GM10266 (cell line): Measurements from ENCODE around the gene PPP6R1.
A peak's percentile ranks its signal among the peaks of the same experiment; 100 is the strongest.
"Not testable (repeated sequence)": the region's sequence is repeated elsewhere in the genome, so short reads cannot be mapped to it uniquely, and the experiment has no call there.

Experiments used
- DNase-seq: peaks from one replicate; pipeline ENCODE4 v3.0.0; 2012; ENCODE audit errors: extremely low spot score
- TF ChIP-seq, protein P1 (sequence below): IDR thresholded peaks from 2 replicates; pipeline ENCODE4 v1.5.1; 2012; ENCODE audit warnings: mild to moderate bottlenecking, low read depth; ENCODE audit not compliant: control insufficient read depth, insufficient read depth; ENCODE audit errors: missing control alignments

The PPP6R1 gene

DNA sequence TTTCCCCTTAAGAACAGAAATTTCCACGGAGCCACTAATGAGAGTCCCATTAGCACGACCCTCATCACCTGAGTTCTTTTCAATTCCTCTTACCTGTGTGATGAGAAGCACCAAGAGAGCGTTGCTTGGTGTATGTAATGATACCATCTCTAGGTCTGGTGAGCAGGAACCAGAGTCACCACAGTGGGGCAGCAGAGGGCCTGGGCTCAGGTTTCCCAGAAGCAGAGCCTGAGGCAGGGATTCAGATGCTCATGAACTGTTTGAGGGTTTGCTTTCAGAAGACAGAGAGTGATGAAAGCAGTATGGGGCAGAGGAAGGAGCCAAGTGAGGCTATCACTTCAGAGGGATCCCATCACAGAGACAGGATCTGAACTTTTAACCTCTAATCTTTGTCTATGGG is 46.4 kb downstream of the PPP6R1 start:
- TF ChIP-seq, protein P1, sequence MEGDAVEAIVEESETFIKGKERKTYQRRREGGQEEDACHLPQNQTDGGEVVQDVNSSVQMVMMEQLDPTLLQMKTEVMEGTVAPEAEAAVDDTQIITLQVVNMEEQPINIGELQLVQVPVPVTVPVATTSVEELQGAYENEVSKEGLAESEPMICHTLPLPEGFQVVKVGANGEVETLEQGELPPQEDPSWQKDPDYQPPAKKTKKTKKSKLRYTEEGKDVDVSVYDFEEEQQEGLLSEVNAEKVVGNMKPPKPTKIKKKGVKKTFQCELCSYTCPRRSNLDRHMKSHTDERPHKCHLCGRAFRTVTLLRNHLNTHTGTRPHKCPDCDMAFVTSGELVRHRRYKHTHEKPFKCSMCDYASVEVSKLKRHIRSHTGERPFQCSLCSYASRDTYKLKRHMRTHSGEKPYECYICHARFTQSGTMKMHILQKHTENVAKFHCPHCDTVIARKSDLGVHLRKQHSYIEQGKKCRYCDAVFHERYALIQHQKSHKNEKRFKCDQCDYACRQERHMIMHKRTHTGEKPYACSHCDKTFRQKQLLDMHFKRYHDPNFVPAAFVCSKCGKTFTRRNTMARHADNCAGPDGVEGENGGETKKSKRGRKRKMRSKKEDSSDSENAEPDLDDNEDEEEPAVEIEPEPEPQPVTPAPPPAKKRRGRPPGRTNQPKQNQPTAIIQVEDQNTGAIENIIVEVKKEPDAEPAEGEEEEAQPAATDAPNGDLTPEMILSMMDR: peak; percentile 25
- no peak for DNase-seq

- no peak for DNase-seq
Observed at GRCh38 chr19:55209693-55210472, 48.9 kb downstream of the PPP6R1 start.

GRCh38 chr19:55208880-55209692 is 49.7 kb downstream of the PPP6R1 start, which contains the start of gene PTPRH:
Gene PTPRH (minus strand): TSS chr19:55209501. CDS start chr19:55209433, 68 bp downstream.
- DNase-seq: no peak
- TF ChIP-seq, protein P1: no peak

More at GRCh38 chr19:55209693-55210472, 48.9 kb downstream of the PPP6R1 start:
- TF ChIP-seq, protein P1: no peak

- peak; percentile 53 for DNase-seq
- TF ChIP-seq, protein P1: no peak
Observed at GRCh38 chr19:55206664-55207500, 51.9 kb downstream of the PPP6R1 start.

DNA sequence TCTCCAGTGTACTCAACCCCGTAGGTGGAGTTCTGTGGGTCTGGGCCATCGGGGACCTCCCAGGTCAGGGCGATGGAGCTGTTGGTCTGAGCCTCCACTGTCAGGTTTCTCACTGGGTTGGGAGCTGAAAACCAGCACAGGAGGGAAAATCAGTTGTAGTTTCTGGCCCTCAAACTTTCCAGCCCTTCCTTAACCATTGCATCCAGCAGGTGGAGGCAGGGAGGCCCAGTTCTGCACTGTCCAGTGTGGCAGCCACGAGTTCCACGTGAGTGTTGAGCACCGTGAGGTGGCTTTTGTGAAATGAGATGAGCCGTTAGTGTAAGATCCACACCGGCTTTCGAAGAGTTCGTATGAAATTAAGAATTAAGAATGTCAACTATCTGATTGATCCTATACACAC is 56.6 kb downstream of the PPP6R1 start:
- DNase-seq: not testable (repeated sequence)

GRCh38 chr19:55199620-55200204 is 59.1 kb downstream of the PPP6R1 start:
- no peak for DNase-seq
- TF ChIP-seq, protein P1: no peak

DNA sequence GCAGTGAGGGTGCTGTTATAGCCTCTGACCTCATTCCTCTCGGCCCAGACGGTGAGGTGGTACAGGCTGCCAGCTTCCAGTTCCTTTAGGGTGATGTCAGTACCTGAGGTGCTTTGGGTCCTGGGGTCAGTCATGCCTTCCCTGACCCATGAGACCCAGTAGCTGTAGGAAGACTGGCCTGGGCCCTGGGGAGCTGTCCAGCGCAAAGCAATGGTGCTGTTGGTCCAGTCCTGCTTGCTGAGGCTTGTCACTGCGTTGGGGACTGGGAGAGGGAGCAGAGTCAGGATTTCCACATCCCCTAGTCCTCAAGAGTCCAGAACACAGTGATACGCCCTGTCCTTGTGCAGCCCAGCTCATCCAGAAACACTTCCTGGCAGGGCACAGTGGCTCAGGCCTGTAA is 60.2 kb downstream of the PPP6R1 start:
- no peak for DNase-seq
- TF ChIP-seq, protein P1: no peak
